HuH-7.5 (cell line): ENCODE measurements around the gene ADSS1.
A peak's percentile ranks its signal among the peaks of the same experiment; 100 is the strongest.

ENCODE experiments used
- DNase-seq: peaks from one replicate; pipeline ENCODE4 v3.0.0; 2011; ENCODE audit warnings: low spot score

Gene ADSS1

DNA sequence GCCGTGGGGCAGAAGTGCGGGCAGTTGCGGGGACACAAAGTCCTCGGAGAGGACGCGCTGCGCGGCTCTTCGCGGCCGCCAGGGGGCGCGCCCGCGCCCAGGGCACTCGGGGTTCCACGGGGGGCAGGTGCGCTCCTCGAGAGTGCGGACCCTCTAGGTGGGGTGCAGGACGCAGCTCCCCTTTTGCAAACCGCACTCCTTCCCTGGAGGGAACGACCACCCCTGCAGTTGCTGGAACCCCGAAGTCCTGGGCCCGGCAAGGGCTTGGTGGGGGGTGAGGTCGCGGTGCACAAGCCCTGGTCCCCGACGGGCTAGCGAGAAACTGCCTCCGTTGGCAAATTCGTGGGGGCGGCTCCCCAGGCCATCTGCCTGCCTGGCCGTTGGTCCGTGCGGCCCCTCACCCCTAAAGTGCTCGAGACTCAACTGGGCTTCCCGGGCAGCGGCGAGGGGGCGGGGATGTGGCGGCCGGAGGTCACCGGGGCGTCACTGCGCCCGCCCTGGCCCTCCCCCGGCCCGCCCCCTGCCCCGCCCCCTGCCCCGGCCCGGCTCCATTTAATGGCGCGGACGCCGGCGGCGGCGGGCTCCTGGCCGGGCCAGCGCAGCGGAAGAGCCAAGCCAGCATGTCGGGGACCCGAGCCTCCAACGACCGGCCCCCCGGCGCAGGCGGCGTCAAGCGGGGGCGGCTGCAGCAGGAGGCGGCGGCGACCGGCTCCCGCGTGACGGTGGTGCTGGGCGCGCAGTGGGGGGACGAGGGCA, at the start of gene ADSS1:
Gene ADSS1, plus strand, starts transcription at position 579 of the 756 bp plus-strand sequence. Its CDS starts 42 bp downstream, at position 621.
- peak; percentile 93 for DNase-seq

DNA sequence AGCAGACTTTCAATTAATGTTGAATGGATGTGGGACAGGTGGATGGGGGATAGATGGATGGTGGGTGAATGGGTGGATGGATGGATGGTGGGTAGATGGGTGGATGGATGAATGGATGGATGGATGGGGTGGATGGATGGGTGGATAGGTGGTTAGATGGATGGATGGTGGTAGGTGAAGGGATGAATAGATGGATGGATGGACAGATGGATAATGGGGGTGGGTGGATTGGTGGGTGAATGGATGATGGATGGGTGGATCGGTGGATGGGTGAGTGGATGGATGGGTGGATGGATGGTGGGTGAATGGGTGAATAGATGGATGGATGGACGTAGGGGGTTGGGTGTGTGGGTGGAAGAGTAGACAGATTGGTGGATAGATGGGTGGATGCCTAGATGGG, 48.6 kb upstream of the ADSS1 start:
- no peak for DNase-seq

DNA sequence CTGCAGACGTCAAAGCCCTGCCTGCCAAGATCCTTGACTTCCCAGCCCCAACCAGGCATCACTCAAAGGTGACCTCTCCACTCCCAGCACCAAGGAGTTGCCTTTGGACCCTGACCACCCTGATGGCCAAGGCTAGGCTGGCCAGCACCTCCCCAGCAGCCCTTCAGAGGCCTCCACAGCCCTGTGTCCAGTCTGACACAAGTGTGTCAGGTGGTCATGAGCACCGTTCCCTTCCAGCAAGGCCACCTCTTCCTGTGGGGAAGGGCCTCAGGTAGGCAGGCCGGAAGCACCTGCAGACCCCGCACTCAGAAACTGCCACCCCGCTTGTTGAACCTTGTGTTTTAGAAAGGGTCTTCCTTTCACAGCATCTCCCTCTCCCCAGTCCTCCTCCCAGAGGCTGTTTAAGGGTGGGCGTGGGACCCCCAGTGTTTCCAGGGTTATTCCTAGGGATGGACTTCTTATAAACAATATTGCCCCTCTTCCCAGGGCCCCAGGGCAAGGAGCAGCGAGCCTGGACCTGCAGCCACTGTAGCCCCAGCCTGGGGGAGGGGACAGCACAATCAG, 47.8 kb upstream of the ADSS1 start:
- no peak for DNase-seq

DNA sequence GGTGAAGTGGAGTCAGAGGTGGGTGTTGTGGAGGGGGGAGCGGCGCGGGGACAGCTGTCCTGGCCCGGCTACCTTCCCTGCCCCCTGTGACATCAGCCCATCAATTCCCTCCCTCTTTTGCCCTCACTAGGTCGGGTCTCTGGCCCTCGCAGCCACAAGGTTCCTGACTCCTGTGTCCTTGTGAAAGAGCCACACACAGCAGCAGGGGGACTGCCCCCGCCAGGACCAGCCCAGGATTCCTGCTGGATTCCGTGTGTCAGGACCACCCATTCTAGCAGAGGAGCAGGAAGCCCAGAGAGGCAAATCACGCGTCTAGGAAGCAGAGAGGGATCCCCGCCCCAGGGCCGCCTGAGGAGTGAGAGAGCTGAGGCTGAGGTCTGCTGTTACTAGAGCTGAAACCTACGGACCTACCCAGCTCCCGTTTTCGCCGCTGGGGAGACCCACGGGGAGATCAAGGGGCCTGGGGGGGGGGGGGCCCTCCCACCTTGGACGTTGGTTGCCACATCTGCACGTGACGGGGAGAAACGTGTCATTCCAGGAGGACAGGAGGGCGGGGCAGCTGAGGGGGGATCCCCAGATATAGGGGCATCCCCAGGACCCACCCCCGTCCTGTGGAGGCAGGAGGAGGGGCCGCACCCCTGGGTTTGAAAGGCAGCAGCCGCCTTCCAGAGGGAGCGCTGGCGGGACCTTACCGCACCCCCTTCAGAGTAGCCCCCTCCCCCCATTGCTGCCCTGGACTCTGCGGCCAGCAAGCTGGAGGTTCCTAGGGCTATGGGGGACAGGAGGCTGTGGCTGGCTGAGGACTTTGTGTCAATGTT, 47.1 kb upstream of the ADSS1 start:
- no peak for DNase-seq

DNA sequence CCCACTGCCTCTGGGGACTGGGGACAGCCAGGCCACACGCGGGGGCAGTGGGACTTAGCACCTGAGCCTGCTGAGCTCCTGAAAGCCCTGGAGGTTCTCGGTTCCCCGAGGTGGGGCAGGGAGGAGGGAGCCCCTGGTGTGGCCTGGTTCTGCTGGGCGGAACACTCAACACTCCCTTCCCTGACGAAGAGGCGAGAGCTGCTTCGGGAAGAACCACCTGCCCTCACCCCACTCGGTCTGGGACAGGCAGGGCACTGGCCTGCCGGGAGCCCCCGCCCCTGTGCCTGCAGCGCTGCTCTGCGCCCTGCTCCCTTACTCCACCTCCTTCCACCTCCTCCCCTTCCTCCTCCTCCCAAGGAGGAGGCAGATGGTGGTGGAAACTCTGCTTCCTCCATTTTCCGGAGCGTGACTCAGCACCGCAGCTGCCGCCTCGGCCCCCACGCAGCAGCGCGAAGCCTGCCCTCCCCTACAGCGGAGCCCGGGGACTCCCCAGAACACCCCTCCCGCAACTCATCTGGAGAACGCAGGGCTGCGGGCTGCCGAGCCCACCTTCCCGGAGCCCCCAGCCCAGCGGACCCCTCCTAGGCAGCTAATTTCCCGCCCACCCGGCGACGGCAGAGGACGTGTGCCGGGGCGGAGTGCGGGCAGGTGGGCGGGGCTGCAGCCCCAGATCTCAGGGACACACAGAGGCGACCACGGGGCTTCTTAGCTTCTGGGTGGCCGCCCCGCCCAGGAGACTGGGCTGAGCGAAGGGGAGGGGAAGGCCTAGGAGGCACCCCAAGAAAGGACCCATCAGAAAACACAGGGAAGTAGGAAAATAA, 46.3 kb upstream of the ADSS1 start:
- peak; percentile 77 for DNase-seq

DNA sequence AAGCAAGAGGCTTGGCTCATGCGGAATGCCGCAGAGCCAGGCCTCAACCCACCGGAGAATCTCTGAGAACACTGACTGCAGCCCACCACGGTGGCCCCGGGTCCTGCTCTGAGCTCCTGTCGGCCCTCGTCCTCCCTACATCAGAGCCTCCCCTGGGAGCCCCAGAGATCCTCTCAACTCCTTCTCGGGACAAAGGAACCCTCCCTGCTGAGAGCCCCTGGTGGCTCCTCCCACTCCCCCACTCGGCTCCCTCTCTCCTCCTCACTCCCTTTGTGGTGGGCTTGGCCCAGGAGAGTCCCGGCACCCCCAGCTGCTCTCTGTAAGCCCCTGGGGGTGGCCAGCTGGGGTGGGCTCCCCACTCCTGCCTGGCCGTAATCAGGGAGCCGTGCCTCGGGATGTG, 45.7 kb upstream of the ADSS1 start:
- no peak for DNase-seq

DNA sequence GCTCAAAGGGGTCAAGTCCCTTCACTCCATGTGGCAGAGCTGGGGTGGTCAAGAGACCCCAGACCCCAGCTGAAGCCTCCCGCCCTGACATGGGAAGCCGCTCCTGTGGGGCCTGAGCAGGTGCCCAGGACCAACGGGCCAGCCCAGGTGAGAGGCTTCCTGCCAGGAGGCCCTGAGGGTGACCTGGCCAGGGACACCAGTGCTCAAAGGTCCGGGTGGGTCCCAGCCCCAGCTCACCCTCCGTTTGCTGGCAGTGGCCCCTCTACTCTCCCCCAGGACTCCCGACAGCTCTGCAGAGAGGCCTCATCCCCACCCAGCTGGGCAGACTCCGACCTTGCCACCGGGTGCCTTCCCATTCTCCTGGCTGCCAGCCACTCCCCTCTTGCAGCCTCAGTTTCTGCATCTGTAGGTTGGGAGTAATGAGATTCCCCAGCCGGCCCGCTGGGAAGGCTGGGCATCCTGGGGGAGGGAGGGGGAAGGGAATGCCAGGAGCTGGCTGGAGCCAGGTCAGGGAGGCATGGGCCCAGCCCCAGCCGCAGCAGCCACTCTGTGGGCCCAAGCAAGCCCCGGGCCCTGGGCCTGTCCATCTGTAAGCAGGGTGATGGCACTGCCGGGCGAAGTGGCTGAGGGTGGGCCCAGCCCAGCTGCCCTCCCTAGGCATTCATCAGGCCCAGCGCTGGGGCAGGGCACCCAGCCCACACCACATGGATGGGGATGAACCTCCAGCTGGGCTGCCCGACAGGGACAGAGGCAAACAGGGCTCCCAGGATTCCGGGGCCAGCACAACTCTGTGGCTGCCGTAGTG, 44.9 kb upstream of the ADSS1 start:
- DNase-seq: no peak

DNA sequence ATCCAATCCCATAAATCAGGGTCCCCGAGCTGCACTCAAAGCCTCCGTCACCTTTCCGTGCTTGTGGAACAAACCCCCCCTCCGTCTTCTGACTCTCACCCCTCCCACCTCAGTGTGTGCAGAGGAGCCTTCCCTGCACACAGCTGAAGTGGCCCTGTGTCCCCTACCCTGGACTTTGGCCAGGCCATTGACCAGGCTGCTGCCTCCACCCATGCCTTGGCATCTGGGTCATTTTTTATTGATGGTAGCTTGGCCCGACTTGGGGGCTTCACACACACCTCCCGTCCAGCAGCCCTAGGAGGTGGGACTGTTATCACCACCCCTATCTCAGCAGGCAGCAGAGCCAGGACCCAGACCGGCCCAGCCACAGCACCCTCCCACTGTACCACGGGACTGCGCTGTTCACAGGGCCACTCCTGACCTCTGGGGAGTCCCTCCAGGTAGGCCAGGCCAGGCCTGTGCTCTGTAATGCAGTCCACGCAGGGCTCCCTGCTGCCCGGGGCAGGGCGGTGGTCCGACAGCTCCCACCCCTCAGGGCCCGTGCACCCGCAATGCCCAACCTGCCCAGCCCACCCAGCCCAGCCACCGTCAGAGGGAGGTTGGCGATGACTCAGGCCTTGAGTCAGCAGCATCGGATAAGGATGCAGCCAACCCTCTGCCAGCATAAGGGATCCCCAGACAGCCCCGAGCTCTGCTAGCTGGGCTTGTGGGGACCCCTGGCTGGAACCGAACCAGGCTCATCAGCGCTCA, 43.8 kb upstream of the ADSS1 start:
- DNase-seq: no peak

DNA sequence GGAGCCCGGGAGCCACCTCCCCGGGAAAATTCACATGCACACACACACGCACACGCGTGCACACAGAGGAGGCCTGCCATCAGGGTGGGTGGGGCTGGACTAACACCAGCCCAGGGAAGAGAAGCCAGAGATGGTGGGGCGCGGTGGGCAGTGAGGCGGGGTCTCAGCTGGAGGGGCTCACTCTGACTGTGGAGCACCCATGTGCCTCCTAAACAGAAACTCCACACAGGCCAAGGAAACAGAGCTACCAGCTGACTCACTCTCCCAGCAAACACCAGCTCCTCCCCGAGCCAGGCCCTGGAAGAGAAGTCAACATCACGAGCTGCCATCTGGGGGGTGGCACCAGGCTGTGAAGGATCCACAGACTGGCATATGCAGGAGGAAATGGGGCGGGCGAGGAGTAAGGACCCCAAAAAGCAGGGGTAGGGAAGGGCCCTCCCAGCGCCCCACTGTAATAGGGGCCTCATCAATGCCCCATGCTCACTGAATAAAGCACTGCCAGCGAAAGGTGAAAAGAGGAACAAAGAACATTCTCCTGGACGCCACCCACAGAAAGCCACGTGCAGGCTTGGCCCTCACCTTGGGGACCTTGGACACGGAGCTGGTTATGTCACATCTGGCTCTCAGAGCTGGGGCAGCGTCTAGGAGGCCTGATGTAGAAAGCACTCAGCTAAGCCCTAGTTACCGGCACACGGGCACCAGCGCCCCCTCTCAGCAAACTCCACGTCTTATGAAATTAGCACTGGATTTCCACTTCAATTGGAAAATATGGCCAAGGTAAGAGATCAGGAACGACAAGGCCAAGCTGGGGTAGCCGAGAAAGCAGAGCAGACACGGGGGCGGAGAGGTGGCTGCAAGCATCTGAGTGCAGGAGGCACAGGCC, 43.0 kb upstream of the ADSS1 start:
- no peak for DNase-seq

DNA sequence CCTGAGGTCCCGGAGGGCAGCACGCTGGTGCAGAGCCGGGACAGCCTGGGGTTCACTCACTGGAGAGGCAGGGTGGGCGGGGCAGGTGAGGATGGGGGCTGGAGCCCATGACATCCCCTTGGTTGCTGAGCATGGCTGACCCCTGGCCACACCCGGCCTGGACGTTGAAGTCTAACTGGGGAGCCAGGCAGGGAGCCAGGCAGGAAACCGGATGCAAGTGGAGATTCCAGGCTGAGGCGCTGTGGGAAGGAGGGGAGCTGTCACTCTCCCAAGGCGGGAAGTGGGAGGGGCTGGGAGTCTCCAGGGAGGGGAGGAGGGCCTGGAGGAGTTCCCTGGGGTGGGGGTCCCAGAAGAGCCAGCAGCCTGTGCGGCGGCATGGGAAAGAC, 42.3 kb upstream of the ADSS1 start:
- no peak for DNase-seq

DNA sequence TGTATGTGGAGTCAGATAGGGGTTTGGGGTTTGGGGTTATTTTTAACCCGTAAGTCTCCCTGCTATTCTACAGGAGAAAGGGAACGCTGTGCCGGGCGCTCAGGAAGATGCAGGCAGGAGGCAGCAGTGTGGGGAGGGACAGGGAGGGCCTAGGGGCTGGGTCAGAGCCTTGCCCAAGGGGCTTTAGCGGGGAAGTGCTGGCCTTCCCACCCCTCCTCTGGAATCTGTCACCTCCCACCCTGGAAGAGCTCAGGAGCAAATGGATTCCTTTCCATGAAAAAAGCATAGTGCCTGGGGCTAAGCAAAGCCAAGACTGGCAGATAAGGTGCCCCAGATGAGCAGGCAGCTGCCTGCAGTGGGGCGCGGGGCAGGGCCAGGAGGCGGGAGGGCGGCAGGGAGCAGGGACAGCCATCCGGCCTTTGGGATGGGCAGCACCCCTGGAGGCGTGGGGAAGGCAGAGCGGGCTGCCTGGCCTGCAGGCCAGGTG, 41.9 kb upstream of the ADSS1 start:
- no peak for DNase-seq

DNA sequence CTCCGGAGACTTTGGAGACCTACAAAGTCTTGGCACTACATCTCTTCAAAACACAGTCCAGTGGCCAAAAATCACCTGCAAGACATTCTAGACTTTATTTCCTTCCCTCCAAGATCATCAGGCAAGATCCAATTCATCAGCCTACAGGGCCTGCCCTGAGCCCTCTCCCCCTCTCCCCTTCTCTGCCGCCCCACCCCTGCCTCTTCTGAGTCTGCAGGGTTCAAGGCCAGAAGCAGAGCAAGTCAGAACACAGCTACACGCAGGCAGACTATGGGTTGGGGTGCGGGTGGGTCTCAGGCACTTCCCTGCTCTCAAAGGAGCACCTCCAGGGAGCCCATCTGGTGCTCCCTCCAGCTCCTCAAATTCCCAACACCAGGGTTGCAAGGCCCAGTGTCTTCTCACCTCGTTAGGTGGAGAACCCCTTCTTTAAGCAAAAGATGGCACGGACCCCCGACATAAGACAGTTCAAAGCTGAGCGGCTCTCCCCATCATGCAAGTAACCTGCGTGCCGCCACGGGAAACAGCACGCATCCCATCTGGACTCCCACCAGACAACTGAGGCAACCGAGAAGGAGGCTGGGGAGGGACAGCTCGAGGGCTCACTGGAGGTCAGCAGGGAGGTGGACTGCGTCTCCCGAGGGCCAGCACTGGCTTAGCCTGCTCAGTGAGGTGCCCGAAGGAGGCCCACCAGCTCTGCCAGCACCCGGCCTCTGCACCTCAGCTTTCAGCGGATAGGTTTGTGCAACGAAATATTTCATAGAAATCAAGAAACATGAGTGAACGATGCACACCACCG, 40.2 kb upstream of the ADSS1 start:
- DNase-seq: no peak

DNA sequence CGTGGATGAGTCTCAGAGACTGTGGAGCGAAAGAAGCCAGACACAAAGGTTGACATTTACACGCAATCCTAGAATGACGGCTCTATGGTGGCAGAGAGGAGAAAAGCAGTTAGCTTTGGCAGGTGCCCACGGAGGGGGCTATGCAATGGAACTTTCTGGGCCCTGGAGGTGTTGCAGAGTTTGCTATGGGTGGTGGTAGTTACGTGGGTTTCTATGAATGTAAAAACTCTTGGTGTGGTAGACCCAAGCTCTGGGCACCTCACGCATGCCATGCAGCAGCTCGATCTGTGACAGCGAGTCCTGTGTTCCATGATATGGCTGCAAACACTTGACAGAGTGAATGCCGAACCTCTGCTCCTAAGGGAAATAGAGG, 39.6 kb upstream of the ADSS1 start:
- DNase-seq: no peak

DNA sequence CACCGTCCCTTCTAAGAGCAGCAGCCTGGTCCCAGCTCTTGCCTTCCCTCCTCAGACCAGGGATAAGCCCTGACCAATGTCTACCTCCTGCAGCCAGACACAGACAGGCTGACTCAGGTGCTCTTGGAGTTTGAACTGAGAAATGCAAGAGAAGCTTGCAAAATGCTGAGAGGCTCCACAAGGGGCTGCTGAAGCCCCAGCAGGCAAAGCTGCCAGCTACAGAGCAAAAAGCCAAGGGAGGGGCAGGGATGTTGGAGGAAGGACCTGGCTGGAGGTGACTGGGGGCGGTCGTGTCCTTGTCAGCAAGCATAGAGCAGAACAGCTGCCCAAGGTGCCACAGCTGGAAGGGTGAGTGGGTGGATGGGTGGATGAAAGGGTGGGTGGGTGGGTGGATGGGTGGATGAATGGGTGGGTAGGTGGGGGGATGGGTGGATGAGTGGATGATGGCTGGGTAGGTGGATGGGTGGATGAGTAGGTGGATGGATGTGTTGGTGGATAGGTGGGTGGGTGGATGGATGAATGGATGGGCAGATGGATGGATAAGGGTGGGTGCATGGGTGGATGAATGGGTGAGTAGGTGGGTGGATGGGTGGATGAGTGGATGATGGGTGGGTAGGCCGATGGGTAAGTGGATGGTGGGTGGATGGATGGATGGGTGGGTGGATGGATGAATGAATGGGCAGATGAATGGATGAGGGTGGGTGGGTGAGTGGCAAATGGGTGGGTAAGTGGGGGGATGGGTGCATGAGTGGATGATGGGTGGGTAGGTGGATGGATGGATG, 38.6 kb upstream of the ADSS1 start:
- DNase-seq: no peak

DNA sequence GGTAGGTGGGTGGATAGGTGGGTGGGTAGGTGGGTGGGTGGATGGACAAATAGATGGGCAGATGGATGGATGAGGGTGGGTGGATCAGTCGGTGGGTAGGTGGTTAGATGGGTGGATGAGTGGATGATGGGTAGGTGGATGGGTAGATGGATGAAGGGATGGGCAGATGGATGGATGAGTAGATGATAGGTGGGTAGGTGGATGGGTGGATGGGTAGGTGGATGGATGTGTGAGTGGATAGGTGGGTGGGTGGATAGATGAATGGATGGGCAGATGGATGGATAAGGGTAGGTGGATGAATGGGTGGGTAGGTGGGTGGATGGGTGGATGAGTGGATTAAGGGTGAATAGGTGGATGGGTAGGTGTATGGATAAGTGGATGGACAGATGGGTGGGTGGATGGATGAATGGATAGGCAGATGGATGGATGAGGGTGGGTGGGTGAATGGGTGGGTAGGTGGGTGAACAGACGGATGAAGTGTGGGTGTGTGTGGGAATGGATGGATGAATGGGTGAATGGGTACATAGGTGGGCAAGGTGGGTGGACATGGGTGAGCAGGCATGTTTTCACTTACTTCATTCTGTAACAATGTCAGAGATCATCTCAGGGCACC, 37.9 kb upstream of the ADSS1 start:
- DNase-seq: no peak

DNA sequence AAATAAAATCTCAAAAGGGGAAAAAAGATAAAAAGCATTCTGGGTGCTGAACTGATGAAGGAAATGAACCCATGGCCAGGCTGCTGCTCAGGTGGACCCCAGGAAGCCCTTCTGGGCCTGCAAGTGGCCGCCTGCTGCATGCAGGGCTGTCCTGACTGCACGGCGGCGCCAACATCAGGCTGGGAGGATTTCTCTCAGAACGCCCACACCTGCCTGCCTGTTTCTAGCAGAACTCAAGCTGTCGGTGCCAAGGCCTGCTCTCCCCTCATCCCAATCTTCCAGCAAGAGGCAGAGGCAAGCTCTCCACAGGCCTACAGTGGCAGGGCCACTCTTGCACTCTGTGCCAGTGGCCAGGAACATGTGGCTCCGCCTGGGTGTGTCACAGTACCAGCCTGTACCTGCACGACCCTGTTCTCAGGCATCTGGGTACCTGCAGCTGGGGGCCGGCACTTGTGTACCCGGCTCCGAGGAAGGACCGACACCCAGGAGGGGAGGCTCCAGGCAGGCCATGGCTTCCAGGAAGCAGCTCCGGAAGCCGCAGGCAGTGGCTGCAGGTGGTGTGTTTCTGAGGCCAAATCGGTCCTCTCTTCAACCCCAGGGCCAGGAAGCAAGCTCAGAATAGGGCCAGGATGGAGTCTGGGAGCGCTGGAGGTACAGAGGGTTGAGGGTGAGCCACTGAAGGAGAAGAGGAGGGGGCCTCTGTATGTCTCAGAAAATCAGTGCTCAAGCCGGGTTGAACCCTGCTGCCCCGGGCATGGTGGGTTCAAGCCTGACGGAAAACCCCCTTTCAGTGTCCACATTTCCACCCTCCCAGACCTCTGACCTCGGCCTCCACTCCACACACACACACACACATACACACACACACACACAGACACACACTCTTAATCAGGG, 37.2 kb upstream of the ADSS1 start:
- DNase-seq: no peak
